Neural cell (in vitro differentiated cells): ENCODE results near the gene IL20RB. TPM values are rescaled to one million over a fixed set of nuclear protein-coding genes. Genes with fewer than 3 reads are reported as not detected.

ENCODE experiments used
- H2AFZ ChIP-seq: fragments of 200-600, 300-800 bp; sonication (generic), shearing (Covaris generic); 2 replicates; pipeline ENCODE4 v1.6.0; 2014; ENCODE audit warnings: low read depth, mild to moderate bottlenecking, antibody characterized with exemption, low read length, moderate library complexity
- H3F3A ChIP-seq: fragments of 200-600 bp; shearing (Covaris generic); 2 replicates; pipeline ENCODE4 v1.6.1; 2016; ENCODE audit warnings: mild to moderate bottlenecking, moderate library complexity, mixed read lengths, antibody characterized with exemption, low read length; ENCODE audit not compliant: insufficient read depth, poor library complexity, severe bottlenecking
- H3K27ac ChIP-seq: fragments of 200-600, 300-800 bp; sonication (generic), shearing (Covaris generic); 2 replicates; pipeline ENCODE4 v1.5.1; 2014; ENCODE audit warnings: mild to moderate bottlenecking, low read length, moderate library complexity
- H3K27me3 ChIP-seq: fragments of 300-800, 200-600 bp; sonication (generic), shearing (Covaris generic); 2 replicates; pipeline ENCODE4 v1.6.0; 2014; ENCODE audit warnings: mild to moderate bottlenecking, low read depth, low read length, moderate library complexity; ENCODE audit not compliant: insufficient read depth
- H3K36me3 ChIP-seq: fragments of 300-800, 200-600 bp; sonication (generic), shearing (Covaris generic); 2 replicates; pipeline ENCODE4 v1.5.1; 2014; ENCODE audit warnings: mild to moderate bottlenecking, antibody characterized with exemption, low read length, moderate library complexity; ENCODE audit not compliant: insufficient read depth
- H3K4me2 ChIP-seq: fragments of 300-800, 200-600 bp; sonication (generic), shearing (Covaris generic); 2 replicates; pipeline ENCODE4 v1.6.0; 2014; ENCODE audit warnings: mild to moderate bottlenecking, low read length
- H3K4me3 ChIP-seq: fragments of 300-800, 200-600 bp; sonication (generic), shearing (Covaris generic); 2 replicates; pipeline ENCODE4 v1.5.1; 2014; ENCODE audit warnings: mild to moderate bottlenecking, low read length, moderate library complexity
- H3K79me2 ChIP-seq: fragments of 200-600 bp; shearing (Covaris generic); replicated peaks from 2 replicates; pipeline ENCODE4 v1.6.0; 2014; ENCODE audit warnings: mild to moderate bottlenecking, low read length, moderate library complexity; ENCODE audit not compliant: insufficient read depth
- H3K9ac ChIP-seq: fragments of 300-800, 200-600 bp; sonication (generic), shearing (Covaris generic); 2 replicates; pipeline ENCODE4 v1.6.1; 2016; ENCODE audit warnings: mild to moderate bottlenecking, low read length, mixed read lengths
- H3K9me2 ChIP-seq: fragments of 200-600 bp; shearing (Covaris generic); 2 replicates; pipeline ENCODE4 v1.6.1; 2016; ENCODE audit warnings: mild to moderate bottlenecking, low read length, mixed read lengths; ENCODE audit not compliant: insufficient read depth
- H3K9me3 ChIP-seq: fragments of 200-600, 300-800 bp; sonication (generic), shearing (Covaris generic); 2 replicates; pipeline ENCODE4 v1.6.1; 2016; ENCODE audit warnings: mild to moderate bottlenecking, mixed run types, low read length, moderate library complexity, mixed read lengths
- H4K20me1 ChIP-seq: fragments of 200-600 bp; shearing (Covaris generic); 2 replicates; pipeline ENCODE4 v1.6.1; 2016; ENCODE audit warnings: mild to moderate bottlenecking, mixed run types; ENCODE audit not compliant: insufficient read depth
- CTCF ChIP-seq: fragments of 450-650 bp; IDR thresholded peaks from 2 replicates; pipeline ENCODE4 v1.5.1; 2014; ENCODE audit warnings: antibody characterized with exemption, mild to moderate bottlenecking, moderate library complexity; ENCODE audit not compliant: poor library complexity, severe bottlenecking
- EP300 ChIP-seq: fragments of 450-650 bp; conservative IDR thresholded peaks from 2 replicates; pipeline ENCODE4 v1.6.1; 2014; ENCODE audit warnings: antibody characterized with exemption, mild to moderate bottlenecking, moderate library complexity; ENCODE audit not compliant: poor library complexity, severe bottlenecking
- EZH2 ChIP-seq: fragments of 200-600, 300-800 bp; shearing (Covaris generic), sonication (generic); IDR thresholded peaks from 2 replicates; pipeline ENCODE4 v1.6.1; 2014; ENCODE audit warnings: antibody characterized with exemption, low read length, borderline replicate concordance, mild to moderate bottlenecking; ENCODE audit not compliant: insufficient read depth, poor library complexity, severe bottlenecking
- MXI1 ChIP-seq: fragments of 450-650 bp; conservative IDR thresholded peaks from 2 replicates; pipeline ENCODE4 v1.6.1; 2014; ENCODE audit warnings: antibody characterized with exemption, mild to moderate bottlenecking; ENCODE audit not compliant: poor library complexity, severe bottlenecking
- POLR2AphosphoS5 ChIP-seq: IDR thresholded peaks from 2 replicates; pipeline ENCODE4 v1.6.1; 2012
- RAD21 ChIP-seq: fragments of 450-650 bp; conservative IDR thresholded peaks from 2 replicates; pipeline ENCODE4 v1.6.1; 2014; ENCODE audit warnings: antibody characterized with exemption, mild to moderate bottlenecking, moderate library complexity
- REST ChIP-seq: IDR thresholded peaks from 2 replicates; pipeline ENCODE4 v1.6.1; 2012; ENCODE audit warnings: borderline replicate concordance
- SMC3 ChIP-seq: fragments of 450-650 bp; conservative IDR thresholded peaks from 2 replicates; pipeline ENCODE4 v1.6.1; 2014; ENCODE audit warnings: antibody characterized with exemption, mild to moderate bottlenecking, moderate library complexity; ENCODE audit not compliant: poor library complexity
- TAF1 ChIP-seq: IDR thresholded peaks from 2 replicates; pipeline ENCODE4 v1.6.1; 2012; ENCODE audit warnings: low read depth
- polyA plus RNA-seq: library from polyadenylated mRNA; depleted of rRNA; stranded (reverse); fragments of >200 nt; gene quantifications from 2 replicates; pipeline ENCODE4 v1.2.3, GENCODE V29; 2014

Gene IL20RB
- polyA plus RNA-seq, 1 donor from 2014 or later: 3.0 TPM

- Histone ChIP-seq H3K27me3 (no peaks in the 10 kb centered on the region), H3K4me2 (no peak overlapping the region), H2AFZ (no peak overlapping the region), H3K9me3 (no peaks in the 10 kb centered on the region), H3K4me3 (no peak overlapping the region), H3K79me2 (no peaks in the 10 kb centered on the region), H3F3A (no peaks in the 10 kb centered on the region), H3K9ac (no peak overlapping the region), H3K9me2 (no peaks in the 10 kb centered on the region), H3K36me3 (no peaks in the 10 kb centered on the region), H4K20me1 (no peaks in the 10 kb centered on the region), H3K27ac (no peak overlapping the region)
- TF ChIP-seq MXI1: no peak
- TF ChIP-seq POLR2AphosphoS5: no peak
- TF ChIP-seq EP300: no peak
- no peak for TF ChIP-seq CTCF
- no peak for TF ChIP-seq RAD21
- no peak for TF ChIP-seq SMC3
- TF ChIP-seq TAF1: no peak
- no peak for TF ChIP-seq REST
These were observed 81.8 kb downstream of the IL20RB start for GRCh38 chr3:137039570-137039969.

- H3K27ac ChIP-seq: no peak overlapping the region
- H2AFZ ChIP-seq: no peak overlapping the region
- H3K4me2 ChIP-seq: no peak overlapping the region
- H3K9me2 ChIP-seq: no peaks in the 10 kb centered on the region
- H3K27me3 ChIP-seq: no peaks in the 10 kb centered on the region
- no peak overlapping the region for H3K4me3 ChIP-seq
- H3K9me3 ChIP-seq: no peaks in the 10 kb centered on the region
- no peak for TF ChIP-seq CTCF
- TF ChIP-seq REST: no peak
- TF ChIP-seq EZH2: no peak
- TF ChIP-seq MXI1: no peak
- no peak for TF ChIP-seq POLR2AphosphoS5
- TF ChIP-seq TAF1: no peak
- no peak for TF ChIP-seq SMC3
- TF ChIP-seq EP300: no peak
- no peak for TF ChIP-seq RAD21
- no peaks in the 10 kb centered on the region for H3F3A ChIP-seq
- no peaks in the 10 kb centered on the region for H3K79me2 ChIP-seq
- no peaks in the 10 kb centered on the region for H4K20me1 ChIP-seq
- H3K36me3 ChIP-seq: no peaks in the 10 kb centered on the region
- H3K9ac ChIP-seq: no peak overlapping the region
These were observed 83.5 kb downstream of the IL20RB start for GRCh38 chr3:137041251-137041650.
